ENCODE data around the gene TTBK1. TPM values are rescaled to one million over a fixed set of nuclear protein-coding genes. Genes with fewer than 3 reads are reported as not detected.

The TTBK1 gene
- total RNA-seq (under 1 TPM; 0.08 to 0.19 (median 0.14) TPM), polyA plus RNA-seq (under 1 TPM; 0.45 to 0.57 TPM)

- DNase-seq (peak in 1 of 6 donors; percentile 24), FAIRE-seq (no peak), ATAC-seq (no peak)
- Histone ChIP-seq H3K4me3 (no peak within 1 kb of the TSS), H3K36me3 (no peaks in the 10 kb centered on the region), H3K27ac (no peak within 1 kb of the TSS), H3K27me3 (peaks cover 0 to 6% (median 0%) of the 10 kb centered on the region in 4 donors), H3K9me3 (no peaks in the 10 kb centered on the region), H3K4me1 (no peaks in the 10 kb centered on the region)
- TF ChIP-seq CTCF (IDR thresholded peaks at IDR 0.05): no peak
- 10 to 28% methylated on average over 13 to 47 of the region's 47 CpGs for WGBS, 2 donors
- intact Hi-C loops (cut with DNase I): no loop called here
These were observed at the start of gene TTBK1 for GRCh38 chr6:43242908-43243663. Gene TTBK1 (plus strand): TSS chr6:43243481. CDS start chr6:43246661, 3,180 bp downstream.

GRCh38 chr6:43193929-43194328 is 49.4 kb upstream of the TTBK1 start:
- DNase-seq (no peak), FAIRE-seq (no peak), ATAC-seq (no peak)
- TF ChIP-seq CTCF (IDR thresholded peaks at IDR 0.05): no peak
- Histone ChIP-seq H3K36me3 (peaks cover 0 to 19% (median 2%) of the 10 kb centered on the region in 3 donors), H3K4me3 (no peak overlapping the region), H3K4me1 (no peaks in the 10 kb centered on the region), H3K9me3 (no peaks in the 10 kb centered on the region), H3K27ac (no peak overlapping the region), H3K27me3 (no peaks in the 10 kb centered on the region)
- WGBS, 2 donors: 95 to 97% methylated on average over 5 of the region's 5 CpGs
- intact Hi-C loops (cut with DNase I): no loop called here

- Histone ChIP-seq H3K27me3 (no peaks in the 10 kb centered on the region), H3K27ac (no peak overlapping the region), H3K36me3 (peaks cover 0 to 18% (median 2%) of the 10 kb centered on the region in 3 donors), H3K4me3 (no peak overlapping the region), H3K4me1 (no peaks in the 10 kb centered on the region), H3K9me3 (no peaks in the 10 kb centered on the region)
- FAIRE-seq (no peak), DNase-seq (no peak), ATAC-seq (no peak)
- no peak for TF ChIP-seq CTCF (IDR thresholded peaks at IDR 0.05)
- intact Hi-C loops (cut with DNase I): no loop called here
- 90 to 92% methylated on average over 5 of the region's 5 CpGs for WGBS, 2 donors
These were observed 46.9 kb upstream of the TTBK1 start for GRCh38 chr6:43196337-43196736.

- DNase-seq: no peak
These were observed 43.4 kb upstream of the TTBK1 start for GRCh38 chr6:43199912-43200311.

More at GRCh38 chr6:43199912-43200311, 43.4 kb upstream of the TTBK1 start:
- WGBS, 2 donors: 92 to 93% methylated on average over 6 of the region's 6 CpGs
- FAIRE-seq: no peak
- TF ChIP-seq CTCF (IDR thresholded peaks at IDR 0.05): no peak
- H3K36me3 ChIP-seq: peaks cover 0 to 14% (median 0%) of the 10 kb centered on the region in 3 donors
- H3K4me1 ChIP-seq: no peaks in the 10 kb centered on the region
- H3K9me3 ChIP-seq: no peaks in the 10 kb centered on the region
- no peak for ATAC-seq
- H3K27ac ChIP-seq: no peak overlapping the region
- intact Hi-C loops (cut with DNase I): no loop called here
- no peak overlapping the region for H3K4me3 ChIP-seq
- H3K27me3 ChIP-seq: no peaks in the 10 kb centered on the region

Data from pancreas (tissue), 10 donors.